Astrocyte (in vitro differentiated cells and primary cell): ENCODE results near the gene ITSN1. TPM values are rescaled to one million over a fixed set of nuclear protein-coding genes. Genes with fewer than 3 reads are reported as not detected.
"Not testable (repeated sequence)": the region's sequence is repeated elsewhere in the genome, so short reads cannot be mapped to it uniquely, and the experiment has no call there.

Source experiments
- DNase-seq: peaks from one replicate; pipeline ENCODE4 v3.0.0-alpha.2; 2010; ENCODE audit warnings: low read depth
- FAIRE-seq: peaks from 2 replicates; lab custom pipeline; 2011; peaks lifted over from hg19 to GRCh38; lab: Jason Lieb, UNC
- H2AFZ ChIP-seq: 2 replicates; pipeline ENCODE4 v1.6.0; 2012; ENCODE audit warnings: low read depth, low read length, inconsistent platforms
- H3K27ac ChIP-seq: 2 replicates; pipeline ENCODE4 v1.5.1; 2011; ENCODE audit warnings: low read depth, low read length, inconsistent platforms
- H3K27me3 ChIP-seq: 2 replicates; pipeline ENCODE4 v1.6.0; 2011; ENCODE audit warnings: low read length, inconsistent platforms; ENCODE audit not compliant: insufficient read depth
- H3K36me3 ChIP-seq: 2 replicates; pipeline ENCODE4 v1.5.1; 2011; ENCODE audit warnings: low read length, inconsistent platforms; ENCODE audit not compliant: insufficient read depth
- H3K4me1 ChIP-seq: 2 replicates; pipeline ENCODE4 v1.5.1; 2011; ENCODE audit warnings: low read length, inconsistent platforms; ENCODE audit not compliant: insufficient read depth
- H3K4me2 ChIP-seq: 2 replicates; pipeline ENCODE4 v1.6.0; 2012; ENCODE audit warnings: low read length, inconsistent platforms
- H3K4me3 ChIP-seq: 2 replicates; pipeline ENCODE4 v1.5.1; 2011; ENCODE audit warnings: low read depth, mild to moderate bottlenecking, low read length, inconsistent platforms; ENCODE audit not compliant: insufficient read depth
- H3K79me2 ChIP-seq: 2 replicates; pipeline ENCODE4 v1.6.0; 2012; ENCODE audit warnings: mild to moderate bottlenecking, low read length, inconsistent platforms; ENCODE audit not compliant: insufficient read depth
- H3K9ac ChIP-seq: 2 replicates; pipeline ENCODE4 v1.6.0; 2012; ENCODE audit warnings: mild to moderate bottlenecking, low read length, inconsistent platforms
- H3K9me3 ChIP-seq: 2 replicates; pipeline ENCODE4 v1.5.1; 2012; ENCODE audit warnings: low read depth, mild to moderate bottlenecking, low read length, inconsistent platforms; ENCODE audit not compliant: insufficient read depth
- H4K20me1 ChIP-seq: 2 replicates; pipeline ENCODE4 v1.6.0; 2012; ENCODE audit warnings: low read length, inconsistent platforms; ENCODE audit not compliant: insufficient read depth
- H3K27ac Mint-ChIP-seq: one replicate; pipeline ENCODE4 v1.8.0; 2021; ENCODE audit warnings: mild to moderate bottlenecking, mixed read lengths; ENCODE audit not compliant: unreplicated experiment
- H3K27me3 Mint-ChIP-seq: one replicate; pipeline ENCODE4 v1.8.0; 2021; ENCODE audit warnings: low read depth, mixed read lengths; ENCODE audit not compliant: unreplicated experiment
- H3K36me3 Mint-ChIP-seq: one replicate; pipeline ENCODE4 v1.8.0; 2021; ENCODE audit warnings: low read depth, mixed read lengths; ENCODE audit not compliant: unreplicated experiment
- H3K4me1 Mint-ChIP-seq: one replicate; pipeline ENCODE4 v1.8.0; 2021; ENCODE audit warnings: low read depth, mixed read lengths; ENCODE audit not compliant: unreplicated experiment
- H3K4me3 Mint-ChIP-seq: one replicate; pipeline ENCODE4 v1.8.0; 2021; ENCODE audit warnings: mild to moderate bottlenecking, moderate library complexity, mixed read lengths; ENCODE audit not compliant: unreplicated experiment
- H3K9me3 Mint-ChIP-seq: one replicate; pipeline ENCODE4 v1.8.0; 2021; ENCODE audit warnings: mild to moderate bottlenecking, mixed read lengths; ENCODE audit not compliant: unreplicated experiment
- EZH2 ChIP-seq: IDR thresholded peaks from 2 replicates; pipeline ENCODE4 v1.6.1; 2012; ENCODE audit warnings: mild to moderate bottlenecking, low read length, inconsistent platforms; ENCODE audit not compliant: insufficient read depth
- total RNA-seq: library from RNA; stranded (reverse); gene quantifications from 2 replicates; pipeline ENCODE4 v1.2.1, GENCODE V29; 2021
- TF ChIP-seq, protein P1 (sequence below): IDR thresholded peaks from 2 replicates; pipeline ENCODE4 v1.5.1; 2011; ENCODE audit warnings: low read depth, mild to moderate bottlenecking, inconsistent platforms, low read length, moderate library complexity; ENCODE audit not compliant: insufficient read depth

Gene ITSN1
- total RNA-seq, 1 donor from 2014 or later: 77.3 TPM

DNA sequence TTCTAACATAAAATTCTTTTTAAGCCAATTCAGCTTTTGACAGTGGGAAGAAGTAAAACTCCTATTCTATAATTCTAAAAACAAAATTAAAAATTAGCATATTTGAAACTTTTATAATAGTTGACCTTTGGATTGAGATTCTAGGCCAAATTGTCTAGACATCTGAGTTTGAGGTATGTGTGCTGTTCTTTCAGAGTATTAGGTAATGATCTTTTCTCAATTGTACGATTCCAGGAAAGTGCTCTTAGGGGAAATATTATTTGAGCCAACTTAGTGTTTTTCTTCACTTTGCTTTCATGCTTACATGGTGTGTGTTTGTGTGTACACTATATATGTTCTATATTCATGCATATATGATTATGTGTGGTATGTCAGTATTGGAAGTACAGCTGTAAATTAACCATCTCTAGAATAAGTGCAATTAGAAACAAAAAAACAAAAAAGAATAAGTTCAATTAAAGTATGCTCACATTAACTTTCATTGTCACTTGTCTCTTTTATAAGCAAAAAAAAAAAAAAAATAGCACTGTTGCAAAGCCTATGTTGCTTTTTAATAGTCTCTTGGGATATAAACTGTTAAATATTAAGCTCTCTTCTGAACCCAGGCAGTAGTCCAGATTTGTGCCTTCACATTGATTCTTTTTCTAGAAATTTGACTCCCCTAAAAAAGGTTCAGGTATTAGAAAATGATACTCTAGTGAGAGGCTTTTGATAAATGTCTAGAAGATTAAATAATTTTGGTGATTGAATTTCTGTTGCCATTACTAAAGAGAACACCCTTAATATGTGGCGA is 141.1 kb downstream of the ITSN1 start:
- FAIRE-seq: no peak
- H2AFZ ChIP-seq: no peak overlapping the region
- no peaks in the 10 kb centered on the region for H3K9me3 ChIP-seq
- H3K79me2 ChIP-seq: no peaks in the 10 kb centered on the region
- H3K27ac Mint-ChIP-seq: no peak overlapping the region
- no peaks in the 10 kb centered on the region for H3K4me1 ChIP-seq
- TF ChIP-seq, protein P1, sequence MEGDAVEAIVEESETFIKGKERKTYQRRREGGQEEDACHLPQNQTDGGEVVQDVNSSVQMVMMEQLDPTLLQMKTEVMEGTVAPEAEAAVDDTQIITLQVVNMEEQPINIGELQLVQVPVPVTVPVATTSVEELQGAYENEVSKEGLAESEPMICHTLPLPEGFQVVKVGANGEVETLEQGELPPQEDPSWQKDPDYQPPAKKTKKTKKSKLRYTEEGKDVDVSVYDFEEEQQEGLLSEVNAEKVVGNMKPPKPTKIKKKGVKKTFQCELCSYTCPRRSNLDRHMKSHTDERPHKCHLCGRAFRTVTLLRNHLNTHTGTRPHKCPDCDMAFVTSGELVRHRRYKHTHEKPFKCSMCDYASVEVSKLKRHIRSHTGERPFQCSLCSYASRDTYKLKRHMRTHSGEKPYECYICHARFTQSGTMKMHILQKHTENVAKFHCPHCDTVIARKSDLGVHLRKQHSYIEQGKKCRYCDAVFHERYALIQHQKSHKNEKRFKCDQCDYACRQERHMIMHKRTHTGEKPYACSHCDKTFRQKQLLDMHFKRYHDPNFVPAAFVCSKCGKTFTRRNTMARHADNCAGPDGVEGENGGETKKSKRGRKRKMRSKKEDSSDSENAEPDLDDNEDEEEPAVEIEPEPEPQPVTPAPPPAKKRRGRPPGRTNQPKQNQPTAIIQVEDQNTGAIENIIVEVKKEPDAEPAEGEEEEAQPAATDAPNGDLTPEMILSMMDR: no peak
- no peak for TF ChIP-seq EZH2
- H3K9me3 Mint-ChIP-seq: peaks cover 6% of the 10 kb centered on the region
- H3K4me2 ChIP-seq: no peak overlapping the region
- H3K36me3 Mint-ChIP-seq: peaks cover 21% of the 10 kb centered on the region
- H3K36me3 ChIP-seq: peaks cover 3% of the 10 kb centered on the region
- H3K27me3 ChIP-seq: no peaks in the 10 kb centered on the region
- H3K9ac ChIP-seq: no peak overlapping the region
- no peak overlapping the region for H3K27ac ChIP-seq
- H3K27me3 Mint-ChIP-seq: no peaks in the 10 kb centered on the region
- H3K4me1 Mint-ChIP-seq: peaks cover 15% of the 10 kb centered on the region
- no peak for DNase-seq
- H3K4me3 Mint-ChIP-seq: no peak overlapping the region
- H4K20me1 ChIP-seq: no peaks in the 10 kb centered on the region
- no peak overlapping the region for H3K4me3 ChIP-seq

DNA sequence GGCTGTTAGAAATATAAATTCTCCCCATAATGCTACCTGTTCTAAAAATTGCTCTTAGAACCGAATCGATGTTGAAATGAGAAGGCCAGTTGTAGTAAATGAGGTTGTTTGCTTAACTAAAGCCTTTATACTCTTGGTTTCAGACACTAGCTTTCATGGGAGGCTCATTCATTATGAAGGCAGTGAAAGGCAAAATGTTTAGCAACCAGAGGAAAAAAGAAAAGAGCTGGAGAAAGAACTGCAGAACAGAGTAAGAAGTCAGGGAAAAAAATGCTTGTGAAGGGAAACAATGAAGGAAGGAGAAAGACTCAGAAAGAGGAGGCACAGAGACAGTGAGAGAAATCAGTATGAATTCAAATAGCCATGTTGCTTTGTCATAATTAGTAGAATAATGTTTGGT is 145.1 kb downstream of the ITSN1 start:
- FAIRE-seq (no peak), DNase-seq (no peak)
- Histone ChIP-seq H3K9me3 (no peaks in the 10 kb centered on the region), H3K36me3 (no peaks in the 10 kb centered on the region), H3K27me3 (no peaks in the 10 kb centered on the region), H2AFZ (no peak overlapping the region), H4K20me1 (no peaks in the 10 kb centered on the region), H3K4me1 (no peaks in the 10 kb centered on the region), H3K27ac (no peak overlapping the region), H3K4me2 (no peak overlapping the region), H3K4me3 (no peak overlapping the region), H3K79me2 (no peaks in the 10 kb centered on the region), H3K9ac (no peak overlapping the region)
- peaks cover 1% of the 10 kb centered on the region for H3K4me1 Mint-ChIP-seq
- no peaks in the 10 kb centered on the region for H3K27me3 Mint-ChIP-seq
- TF ChIP-seq, protein P1: no peak
- no peak for TF ChIP-seq EZH2
- H3K27ac Mint-ChIP-seq: no peak overlapping the region
- H3K4me3 Mint-ChIP-seq: no peak overlapping the region
- no peaks in the 10 kb centered on the region for H3K9me3 Mint-ChIP-seq
- peaks cover 6% of the 10 kb centered on the region for H3K36me3 Mint-ChIP-seq

DNA sequence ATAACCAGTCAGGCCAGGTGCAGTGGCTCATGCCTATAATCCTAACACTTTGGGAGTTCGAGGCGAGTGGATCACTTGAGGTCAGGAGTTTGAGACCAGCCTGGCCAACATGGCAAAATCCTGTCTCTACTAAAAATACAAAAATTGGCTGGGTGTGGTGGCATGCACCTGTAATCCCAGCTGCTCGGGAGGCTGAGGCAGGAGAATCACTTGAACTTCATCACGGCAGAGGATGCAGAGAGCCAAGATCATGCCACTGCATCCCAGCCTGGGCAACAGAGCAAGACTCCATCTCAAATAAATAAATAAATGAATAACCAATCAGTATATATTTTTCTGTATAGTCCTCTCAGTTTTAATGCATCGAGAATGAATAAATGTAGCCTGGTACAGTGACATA is 146.1 kb downstream of the ITSN1 start:
- not testable (repeated sequence) for H3K9me3 ChIP-seq, H3K36me3 ChIP-seq, H4K20me1 ChIP-seq, H3K27ac Mint-ChIP-seq, H2AFZ ChIP-seq, H3K27me3 Mint-ChIP-seq, H3K27me3 ChIP-seq, H3K9ac ChIP-seq, H3K79me2 ChIP-seq, H3K36me3 Mint-ChIP-seq, FAIRE-seq, DNase-seq, H3K27ac ChIP-seq, H3K4me1 ChIP-seq, H3K4me3 ChIP-seq, H3K9me3 Mint-ChIP-seq, H3K4me3 Mint-ChIP-seq, H3K4me2 ChIP-seq, H3K4me1 Mint-ChIP-seq
